ENCODE measurements around the gene NCOA3.

NCOA3 gene

GRCh38 chr20:47610247-47610944, 108.7 kb downstream of the NCOA3 start:
- in situ Hi-C loops (cut with MboI; ENCODE audit: low pct_unique_long_range_greater_than_20kb, low sequenced_read_pairs, unreplicated experiment), result no loop called here
- TF ChIP-seq CTCF (IDR thresholded peaks at IDR 0.05; ENCODE audit: extremely low read depth, insufficient read depth, missing control alignments), result no peak

GRCh38 chr20:47610945-47611250, 109.2 kb downstream of the NCOA3 start:
- DNase-seq (ENCODE audit: low spot score), result no peak
- TF ChIP-seq CTCF (IDR thresholded peaks at IDR 0.05; ENCODE audit: extremely low read depth, insufficient read depth, missing control alignments), result no peak
- in situ Hi-C loops (cut with MboI; ENCODE audit: low pct_unique_long_range_greater_than_20kb, low sequenced_read_pairs, unreplicated experiment), result no loop called here

More at GRCh38 chr20:47610247-47610944, 108.7 kb downstream of the NCOA3 start:
- peak; percentile 58 for DNase-seq (ENCODE audit: low spot score)

GRCh38 chr20:47611785-47612184, 110.1 kb downstream of the NCOA3 start:
- TF ChIP-seq CTCF (IDR thresholded peaks at IDR 0.05; ENCODE audit: extremely low read depth, insufficient read depth, missing control alignments), result no peak
- in situ Hi-C loops (cut with MboI; ENCODE audit: low pct_unique_long_range_greater_than_20kb, low sequenced_read_pairs, unreplicated experiment), result no loop called here
- DNase-seq (ENCODE audit: low spot score), result no peak

- TF ChIP-seq CTCF (IDR thresholded peaks at IDR 0.05; ENCODE audit: extremely low read depth, insufficient read depth, missing control alignments), result no peak
- DNase-seq (ENCODE audit: low spot score), result no peak
- in situ Hi-C loops (cut with MboI; ENCODE audit: low pct_unique_long_range_greater_than_20kb, low sequenced_read_pairs, unreplicated experiment), result no loop called here
Measured at GRCh38 chr20:47612670-47613069, 111.0 kb downstream of the NCOA3 start.

- in situ Hi-C loops (cut with MboI; ENCODE audit: low pct_unique_long_range_greater_than_20kb, low sequenced_read_pairs, unreplicated experiment), result no loop called here
- DNase-seq (ENCODE audit: low spot score), result no peak
- TF ChIP-seq CTCF (IDR thresholded peaks at IDR 0.05; ENCODE audit: extremely low read depth, insufficient read depth, missing control alignments), result no peak
Measured at GRCh38 chr20:47614703-47615309, 113.1 kb downstream of the NCOA3 start.

GRCh38 chr20:47618479-47618878, 116.8 kb downstream of the NCOA3 start:
- in situ Hi-C loops (cut with MboI; ENCODE audit: low pct_unique_long_range_greater_than_20kb, low sequenced_read_pairs, unreplicated experiment), result no loop called here
- TF ChIP-seq CTCF (IDR thresholded peaks at IDR 0.05; ENCODE audit: extremely low read depth, insufficient read depth, missing control alignments), result no peak
- DNase-seq (ENCODE audit: low spot score), result no peak

Data from GM13977 (cell line).